WTC11 (cell line): ENCODE data around the gene FAM20A. TPM values are rescaled to one million over a fixed set of nuclear protein-coding genes. Genes with fewer than 3 reads are reported as not detected.

Experiments
- ATAC-seq: fragments of 200-7000 bp; cut with Tn5 transposase; 2 replicates; pipeline ENCODE4 v1.10.0; 2021; ENCODE audit warnings: mild to moderate bottlenecking, moderate library complexity
- CTCF ChIA-PET: fragments of 300-600 bp; sonication (Branson Sonifier 250); formaldehyde crosslinking; loops from one replicate; lab custom pipeline; 2021; ENCODE audit warnings: antibody characterized with exemption; lab: Charles Lee
- POLR2A ChIA-PET: fragments of 350-600 bp; sonication (Branson Sonifier 250); formaldehyde crosslinking; loops from one replicate; lab custom pipeline; 2021; ENCODE audit warnings: antibody characterized with exemption; lab: Charles Lee
- DNase-seq: peaks from one replicate; pipeline ENCODE4 v3.0.0; 2021; ENCODE audit warnings: low spot score
- H3K27ac Mint-ChIP-seq: 2 replicates; pipeline ENCODE4 v1.8.0; 2021; ENCODE audit warnings: mixed read lengths
- H3K27me3 Mint-ChIP-seq: 2 replicates; pipeline ENCODE4 v1.8.0; 2021; ENCODE audit warnings: low read depth, mild to moderate bottlenecking, moderate library complexity, mixed read lengths
- H3K36me3 Mint-ChIP-seq: 2 replicates; pipeline ENCODE4 v1.8.0; 2021; ENCODE audit warnings: mixed read lengths
- H3K4me1 Mint-ChIP-seq: 2 replicates; pipeline ENCODE4 v1.8.0; 2022; ENCODE audit warnings: mixed read lengths
- H3K4me3 Mint-ChIP-seq: 2 replicates; pipeline ENCODE4 v1.8.0; 2021; ENCODE audit warnings: mild to moderate bottlenecking, moderate library complexity, mixed read lengths
- H3K9me3 Mint-ChIP-seq: 2 replicates; pipeline ENCODE4 v1.8.0; 2021; ENCODE audit warnings: mixed read lengths
- CREB1 ChIP-seq: sonication (generic); formaldehyde crosslinking; IDR thresholded peaks from 2 replicates; pipeline ENCODE4 v1.8.0; 2023; ENCODE audit warnings: mild to moderate bottlenecking, missing genetic modification reagents
- E2F1 ChIP-seq: sonication (generic); formaldehyde crosslinking; IDR thresholded peaks from 2 replicates; pipeline ENCODE4 v1.8.0; 2022; ENCODE audit warnings: mild to moderate bottlenecking, missing genetic modification reagents
- ETV6 ChIP-seq: sonication (generic); formaldehyde crosslinking; IDR thresholded peaks from 2 replicates; pipeline ENCODE4 v1.8.1; 2022; ENCODE audit warnings: mild to moderate bottlenecking, missing genetic modification reagents
- GABPB1 ChIP-seq: sonication (generic); formaldehyde crosslinking; IDR thresholded peaks from 2 replicates; pipeline ENCODE4 v1.8.1; 2023; ENCODE audit warnings: mild to moderate bottlenecking, missing genetic modification reagents
- JAZF1 ChIP-seq: fragments of 250-450 bp; sonication (Bioruptor Pico); IDR thresholded peaks from 2 replicates; pipeline ENCODE4 v1.9.0; 2021; ENCODE audit warnings: moderate library complexity, mild to moderate bottlenecking, inconsistent platforms
- MLX ChIP-seq: sonication (generic); formaldehyde crosslinking; IDR thresholded peaks from 2 replicates; pipeline ENCODE4 v1.8.1; 2023; ENCODE audit warnings: mild to moderate bottlenecking, missing genetic modification reagents, moderate library complexity
- MYBL2 ChIP-seq: sonication (generic); formaldehyde crosslinking; IDR thresholded peaks from 2 replicates; pipeline ENCODE4 v1.8.1; 2023; ENCODE audit warnings: mild to moderate bottlenecking, moderate library complexity, missing genetic modification reagents
- NFE2L1 ChIP-seq: sonication (generic); formaldehyde crosslinking; IDR thresholded peaks from 2 replicates; pipeline ENCODE4 v1.8.1; 2023; ENCODE audit warnings: missing genetic modification reagents
- NR3C1 ChIP-seq: sonication (generic); formaldehyde crosslinking; conservative IDR thresholded peaks from 2 replicates; pipeline ENCODE4 v1.8.1; 2023; ENCODE audit warnings: low read depth, mild to moderate bottlenecking, missing genetic modification reagents
- PREB ChIP-seq: sonication (generic); formaldehyde crosslinking; IDR thresholded peaks from 2 replicates; pipeline ENCODE4 v1.8.1; 2022; ENCODE audit warnings: mild to moderate bottlenecking, missing genetic modification reagents, moderate library complexity, borderline replicate concordance
- PRRX2 ChIP-seq: fragments of 250-450 bp; sonication (Bioruptor Pico); IDR thresholded peaks from 2 replicates; pipeline ENCODE4 v1.8.0; 2021; ENCODE audit warnings: mild to moderate bottlenecking
- RELA ChIP-seq: sonication (generic); formaldehyde crosslinking; IDR thresholded peaks from 2 replicates; pipeline ENCODE4 v1.8.1; 2022; ENCODE audit warnings: missing genetic modification reagents, mild to moderate bottlenecking, borderline replicate concordance
- RORB ChIP-seq: fragments of 250-450 bp; sonication (Bioruptor Pico); IDR thresholded peaks from 2 replicates; pipeline ENCODE4 v1.9.0; 2021; ENCODE audit warnings: mild to moderate bottlenecking
- SOX15 ChIP-seq: fragments of 250-450 bp; sonication (Bioruptor Pico); IDR thresholded peaks from 2 replicates; pipeline ENCODE4 v1.9.0; 2021; ENCODE audit warnings: mild to moderate bottlenecking
- SP1 ChIP-seq: sonication (generic); formaldehyde crosslinking; conservative IDR thresholded peaks from 2 replicates; pipeline ENCODE4 v1.8.1; 2022; ENCODE audit warnings: missing genetic modification reagents
- STAT6 ChIP-seq: sonication (generic); formaldehyde crosslinking; conservative IDR thresholded peaks from 2 replicates; pipeline ENCODE4 v1.8.1; 2023; ENCODE audit warnings: mild to moderate bottlenecking, low read depth, missing genetic modification reagents, moderate library complexity
- TCF7 ChIP-seq: sonication (generic); formaldehyde crosslinking; IDR thresholded peaks from 2 replicates; pipeline ENCODE4 v1.8.0; 2022; ENCODE audit warnings: mild to moderate bottlenecking, low read depth, missing genetic modification reagents, moderate library complexity
- TEAD1 ChIP-seq: sonication (generic); formaldehyde crosslinking; IDR thresholded peaks from 2 replicates; pipeline ENCODE4 v1.8.0; 2022; ENCODE audit warnings: mild to moderate bottlenecking, missing genetic modification reagents
- USF1 ChIP-seq: sonication (generic); formaldehyde crosslinking; IDR thresholded peaks from 2 replicates; pipeline ENCODE4 v1.8.0; 2022; ENCODE audit warnings: mild to moderate bottlenecking, missing genetic modification reagents
- ZBTB43 ChIP-seq: sonication (generic); formaldehyde crosslinking; IDR thresholded peaks from 2 replicates; pipeline ENCODE4 v1.8.1; 2023; ENCODE audit warnings: mild to moderate bottlenecking, missing genetic modification reagents
- ZNF138 ChIP-seq: sonication (generic); formaldehyde crosslinking; conservative IDR thresholded peaks from 2 replicates; pipeline ENCODE4 v1.8.1; 2022; ENCODE audit warnings: mild to moderate bottlenecking, moderate library complexity, missing genetic modification reagents
- ZNF219 ChIP-seq: sonication (generic); formaldehyde crosslinking; IDR thresholded peaks from 2 replicates; pipeline ENCODE4 v1.8.0; 2023; ENCODE audit warnings: missing genetic modification reagents, mild to moderate bottlenecking, borderline replicate concordance
- ZNF263 ChIP-seq: sonication (generic); formaldehyde crosslinking; IDR thresholded peaks from 2 replicates; pipeline ENCODE4 v1.8.1; 2022; ENCODE audit warnings: low read depth, mild to moderate bottlenecking, moderate library complexity, missing genetic modification reagents
- ZNF423 ChIP-seq: fragments of 250-450 bp; sonication (Bioruptor Pico); IDR thresholded peaks from 2 replicates; pipeline ENCODE4 v2.1.2; 2022; ENCODE audit warnings: mild to moderate bottlenecking, moderate library complexity
- total RNA-seq: library from RNA; stranded (reverse); gene quantifications from 3 replicates; pipeline ENCODE4 v1.2.3, GENCODE V29; 2021

FAM20A gene
- total RNA-seq, 1 experiment from 2014 or later, result 5.8 TPM

- TF ChIP-seq ZBTB43 (CRISPR knock-in tag) (peak; percentile 85; the same call in 1 of the 2 replicates), MYBL2 (CRISPR knock-in tag) (no peak), ZNF423 (no peak), NFE2L1 (0 out of 2 replicates have a peak, but pooled peaks have one; percentile 48), CREB1 (CRISPR knock-in tag) (0 out of 2 replicates have a peak, but pooled peaks have one; percentile 23), SP1 (CRISPR knock-in tag) (peak; percentile 64; the same call in 1 of the 2 replicates), RELA (CRISPR knock-in tag) (peak; percentile 66; the same call in 1 of the 2 replicates), ZNF219 (no peak), ZNF263 (CRISPR knock-in tag) (no peak), PRRX2 (CRISPR knock-in tag) (no peak), ETV6 (CRISPR knock-in tag) (peak; percentile 35; the same call in 1 of the 2 replicates), USF1 (CRISPR knock-in tag) (no peak), TCF7 (CRISPR knock-in tag) (0 out of 2 replicates have a peak, but pooled peaks have one; percentile 37), MLX (no peak), TEAD1 (CRISPR knock-in tag) (peak; percentile 7; the same call in 1 of the 2 replicates), GABPB1 (CRISPR knock-in tag) (peak; percentile 62), STAT6 (CRISPR knock-in tag) (no peak), JAZF1 (CRISPR knock-in tag) (no peak)
Observed at GRCh38 chr17:68512247-68512959, 88.8 kb downstream of the FAM20A start, which contains the start of gene PRKAR1A (continued).

GRCh38 chr17:68511671-68512246, 89.4 kb downstream of the FAM20A start:
- POLR2A ChIA-PET, result interaction anchor here (1.0 to 2.7 kb wide), 5 partner anchors 15 to 102 kb away, joined by 4 to 14 read pairs (median 6); partner anchors contain the start of genes FAM20A and WIPI1
- ATAC-seq (peak; percentile 65), DNase-seq (peak; percentile 78)
- Mint-ChIP-seq H3K4me1 (peaks cover 40% of the 10 kb centered on the region), H3K36me3 (peaks cover 16% of the 10 kb centered on the region), H3K27ac (peak overlapping the region; percentile 97), H3K4me3 (peak overlapping the region; percentile 96), H3K27me3 (no peaks in the 10 kb centered on the region; the same call in 1 of the 2 replicates), H3K9me3 (peaks cover 8% of the 10 kb centered on the region)
- CTCF ChIA-PET, result interaction anchor here (0.9 to 1.4 kb wide), 3 partner anchors 22 to 102 kb away, joined by 3 to 4 read pairs (median 4); no protein-coding TSS in a partner anchor
- TF ChIP-seq SOX15 (CRISPR knock-in tag), result no peak
- no peak for TF ChIP-seq NR3C1 (CRISPR knock-in tag)
- no peak for TF ChIP-seq PREB (CRISPR knock-in tag)
- no peak for TF ChIP-seq E2F1 (CRISPR knock-in tag)
- no peak for TF ChIP-seq ZNF138 (CRISPR knock-in tag)
- peak; percentile 11; the same call in 1 of the 2 replicates for TF ChIP-seq TEAD1 (CRISPR knock-in tag)
- TF ChIP-seq STAT6 (CRISPR knock-in tag), result no peak
- no peak for TF ChIP-seq RORB (CRISPR knock-in tag)
